GM19238 (cell line): ENCODE data around the gene KNOP1.

Experiments
- DNase-seq: peaks from one replicate; pipeline ENCODE4 v3.0.0; 2011; ENCODE audit warnings: low spot score; ENCODE audit not compliant: insufficient read length

Gene KNOP1, protein sequence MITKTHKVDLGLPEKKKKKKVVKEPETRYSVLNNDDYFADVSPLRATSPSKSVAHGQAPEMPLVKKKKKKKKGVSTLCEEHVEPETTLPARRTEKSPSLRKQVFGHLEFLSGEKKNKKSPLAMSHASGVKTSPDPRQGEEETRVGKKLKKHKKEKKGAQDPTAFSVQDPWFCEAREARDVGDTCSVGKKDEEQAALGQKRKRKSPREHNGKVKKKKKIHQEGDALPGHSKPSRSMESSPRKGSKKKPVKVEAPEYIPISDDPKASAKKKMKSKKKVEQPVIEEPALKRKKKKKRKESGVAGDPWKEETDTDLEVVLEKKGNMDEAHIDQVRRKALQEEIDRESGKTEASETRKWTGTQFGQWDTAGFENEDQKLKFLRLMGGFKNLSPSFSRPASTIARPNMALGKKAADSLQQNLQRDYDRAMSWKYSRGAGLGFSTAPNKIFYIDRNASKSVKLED

DNA sequence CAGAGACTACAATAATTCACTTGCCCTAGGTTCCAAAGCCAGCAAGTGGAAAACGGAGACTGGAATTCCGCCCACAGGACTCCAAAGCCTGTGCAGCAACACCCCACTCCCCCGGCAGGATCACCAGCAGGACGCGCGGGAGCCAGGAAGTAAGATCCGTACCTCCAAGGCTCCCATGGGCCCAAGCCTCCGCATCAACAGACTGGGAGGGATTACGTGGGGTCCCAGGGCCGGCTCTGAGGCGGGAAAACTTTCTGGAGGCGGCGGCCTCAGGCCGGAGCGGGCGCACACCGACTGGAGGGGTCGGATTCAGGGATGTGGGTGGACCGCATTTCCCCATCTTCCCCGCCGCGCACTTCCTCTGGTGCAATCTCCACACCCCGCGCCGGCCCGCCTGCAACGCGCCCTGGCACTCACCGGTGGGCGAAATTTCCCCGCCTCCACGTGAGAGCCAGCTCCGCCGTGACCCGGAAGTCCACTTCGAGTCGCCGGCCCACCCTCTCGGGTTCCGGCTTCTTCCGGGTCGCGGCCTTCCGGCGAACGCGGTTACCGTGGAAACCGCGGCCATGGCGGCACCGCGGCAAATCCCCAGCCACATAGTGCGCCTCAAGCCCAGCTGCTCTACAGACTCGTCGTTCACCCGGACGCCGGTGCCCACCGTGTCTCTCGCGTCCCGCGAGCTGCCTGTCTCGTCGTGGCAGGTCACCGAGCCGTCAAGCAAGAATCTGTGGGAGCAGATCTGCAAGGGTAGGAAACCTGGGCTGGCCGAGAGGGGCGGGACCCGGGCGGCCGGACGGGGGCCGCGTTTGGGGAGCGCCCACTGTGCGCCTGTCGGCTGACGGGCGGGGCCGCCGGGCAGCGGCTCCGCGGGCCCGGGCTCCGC, at the start of gene KNOP1, which contains the start of gene IQCK:
KNOP1 (minus strand) TSS at position 487 of the 883 bp plus-strand sequence. CDS start 3,192 bp downstream, outside the sequence.
IQCK (plus strand) TSS at position 531 of the 883 bp plus-strand sequence; CDS start at position 567, 36 bp downstream.
- DNase-seq: peak; percentile 98

DNA sequence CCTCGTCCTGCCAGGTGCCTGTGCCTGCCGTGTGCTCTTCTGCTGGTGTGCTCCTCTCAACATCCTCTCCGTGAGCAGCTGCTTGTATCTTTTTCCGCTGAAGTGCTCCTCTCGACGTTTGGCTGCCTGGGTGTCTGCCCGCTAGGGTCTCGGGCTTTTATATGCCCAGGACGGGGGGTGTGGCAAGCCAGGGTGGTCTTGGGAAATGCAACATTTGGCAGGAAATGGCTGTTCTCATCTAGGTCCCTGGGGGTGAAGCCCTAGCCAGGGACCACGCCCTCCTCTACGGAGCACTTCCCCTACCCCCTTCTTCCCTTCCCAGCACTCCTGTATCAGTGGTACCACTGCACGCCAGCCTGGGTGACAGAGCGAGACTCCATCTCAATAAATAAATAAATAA, 49.5 kb upstream of the KNOP1 start:
- DNase-seq: no peak

DNA sequence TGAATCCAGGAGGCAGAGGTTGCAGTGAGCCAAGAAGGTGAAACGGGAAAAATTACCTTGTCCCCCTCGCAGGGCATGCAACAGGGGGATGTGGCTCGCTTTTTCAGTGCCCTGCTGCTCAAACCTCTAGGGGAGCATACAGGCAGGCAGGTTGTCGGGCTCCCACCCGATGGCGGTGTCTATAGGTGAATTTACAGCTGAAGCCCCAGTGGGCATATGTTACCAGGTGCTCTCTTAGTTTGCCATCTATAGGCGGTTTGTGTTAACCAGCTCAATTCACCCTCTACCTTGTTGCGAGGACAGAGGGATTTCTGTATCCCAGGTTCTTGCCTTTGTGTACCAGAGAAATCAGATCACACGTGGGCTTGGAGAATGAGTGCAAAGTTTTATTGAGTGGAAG, 49.0 kb upstream of the KNOP1 start:
- no peak for DNase-seq

DNA sequence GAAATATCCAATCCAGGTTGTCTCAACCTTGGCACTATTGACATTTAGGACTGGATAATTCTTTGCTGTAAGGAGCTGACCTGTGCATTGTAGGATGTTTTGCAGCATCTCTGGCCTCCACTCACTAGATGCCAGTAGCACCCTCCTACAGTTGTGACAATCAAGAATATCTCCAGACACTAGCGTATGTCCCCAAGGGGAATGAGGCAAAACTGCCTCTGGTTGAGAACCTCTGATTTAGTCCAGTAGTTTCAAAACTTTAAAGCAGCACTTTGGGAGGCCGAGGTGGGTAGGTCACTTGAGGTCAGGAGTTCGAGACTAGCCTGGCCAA, 48.5 kb upstream of the KNOP1 start:
- no peak for DNase-seq

DNA sequence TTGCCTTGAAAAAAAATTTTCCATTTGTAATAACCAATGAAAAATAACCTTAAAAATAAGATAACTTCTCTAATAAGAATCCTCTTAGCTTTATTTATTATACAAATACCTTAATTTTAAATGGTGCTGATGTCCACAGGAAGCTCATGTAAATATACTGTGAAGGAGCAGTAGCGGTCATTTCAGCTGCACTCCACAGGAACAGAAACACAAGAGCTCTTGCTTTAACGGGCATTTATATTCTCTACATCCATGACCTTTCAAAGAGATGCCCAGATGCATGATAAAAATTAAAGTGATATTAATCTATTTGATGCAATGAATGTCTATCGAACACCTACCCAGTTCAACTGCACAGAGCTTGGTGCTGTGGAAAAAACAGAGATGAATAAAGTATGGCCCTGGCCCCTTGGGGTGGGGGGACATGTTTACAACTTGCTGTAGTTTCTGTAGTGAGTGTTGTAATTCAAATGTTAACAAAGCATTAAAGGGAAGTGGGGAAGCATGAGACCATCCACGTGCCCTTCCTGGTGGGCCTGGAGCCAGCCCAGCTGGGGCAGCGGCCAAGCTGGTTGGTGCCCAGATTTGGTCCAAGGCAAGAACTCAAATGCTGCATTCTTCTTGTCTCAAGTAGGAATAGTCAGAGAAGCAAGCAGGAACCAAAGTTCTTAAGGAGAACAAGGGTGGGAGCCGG, 48.0 kb upstream of the KNOP1 start:
- no peak for DNase-seq

DNA sequence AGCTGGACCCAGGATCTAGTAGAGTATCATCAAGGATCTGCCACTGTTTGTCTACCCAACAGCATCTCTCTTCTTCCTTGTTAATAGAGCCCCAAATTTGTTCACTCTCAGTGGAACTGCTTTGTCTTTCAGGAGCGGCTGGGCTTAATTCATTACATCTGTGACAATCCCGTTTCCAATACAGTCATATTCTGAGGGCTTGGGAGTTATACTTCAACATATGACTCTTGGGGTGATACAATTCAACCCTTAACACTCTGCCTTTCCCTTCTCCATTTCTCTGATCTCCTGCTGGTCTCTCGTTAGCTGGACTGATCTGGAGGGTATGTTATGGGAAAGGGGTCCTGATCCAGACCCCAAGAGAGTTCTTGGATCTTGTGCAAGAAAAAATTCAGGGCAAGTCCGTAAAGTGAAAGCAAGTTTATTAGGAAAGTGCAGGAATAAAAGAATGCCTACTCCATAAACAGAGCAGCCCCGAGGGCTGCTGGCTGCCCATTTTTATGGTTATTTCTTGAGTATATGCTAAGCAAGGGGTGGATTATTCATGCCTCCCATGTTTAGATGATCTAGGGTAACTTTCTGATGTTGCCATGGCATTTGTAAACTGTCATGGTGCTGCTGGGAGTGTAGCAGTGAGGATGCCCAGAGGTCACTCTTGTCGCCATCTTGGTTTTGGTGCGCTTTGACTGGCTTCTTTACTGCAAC, 42.5 kb upstream of the KNOP1 start:
- no peak for DNase-seq

DNA sequence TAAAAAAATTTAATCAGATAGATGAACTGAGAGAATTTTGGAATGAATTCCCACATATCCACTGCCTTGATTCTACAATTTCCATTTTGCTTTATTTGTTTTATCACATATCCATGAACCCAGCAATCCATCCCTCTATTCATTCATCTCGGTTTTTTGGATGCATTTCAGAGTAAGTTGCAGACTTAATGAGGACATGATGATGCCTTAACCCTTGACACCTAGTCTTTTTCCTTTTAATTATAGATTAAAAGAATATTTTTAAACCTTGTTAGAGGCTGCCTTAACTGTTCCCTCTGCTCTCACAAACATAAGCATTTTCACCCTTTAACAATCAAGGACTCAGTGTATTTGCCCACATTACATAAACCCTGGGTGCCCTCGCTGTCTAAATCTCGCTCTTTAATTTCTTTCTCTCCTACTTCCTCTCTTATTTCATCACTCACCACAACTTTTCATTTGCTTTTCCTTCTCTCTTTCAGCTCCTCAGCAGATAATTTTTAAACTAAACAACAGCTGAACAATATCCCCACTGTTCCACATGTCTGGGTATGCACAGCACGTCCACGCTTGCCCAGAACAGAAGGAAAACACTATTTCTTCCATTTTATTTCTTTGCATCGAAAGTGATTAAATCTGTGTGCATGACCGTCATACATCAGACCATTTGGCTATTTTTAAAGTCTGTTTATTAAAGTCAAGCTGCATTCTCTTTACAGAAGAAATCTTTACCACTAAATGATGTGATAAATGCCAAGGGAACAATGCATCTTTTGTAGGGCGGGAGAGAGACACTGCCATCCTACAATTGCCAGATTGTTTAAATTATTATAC, 40.0 kb upstream of the KNOP1 start:
- DNase-seq: no peak

DNA sequence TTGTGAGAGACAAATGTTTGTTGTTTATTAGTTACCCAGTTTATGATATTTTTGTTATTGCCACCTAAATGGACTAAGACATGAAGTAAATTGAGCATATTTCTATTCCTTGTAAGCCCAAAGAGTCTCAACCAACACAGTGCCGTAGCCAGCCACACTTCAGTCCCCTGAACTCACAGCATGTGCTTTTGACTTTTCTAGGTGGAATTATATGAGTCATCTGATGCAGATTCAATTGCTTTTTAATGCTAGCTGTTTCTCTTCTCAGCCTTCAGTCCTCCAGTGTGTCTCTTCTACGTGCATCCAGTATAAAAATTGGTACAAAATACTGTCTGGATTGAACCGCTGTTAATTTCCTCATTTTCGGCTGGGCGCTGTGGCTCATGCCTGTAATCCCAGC, 39.0 kb upstream of the KNOP1 start:
- no peak for DNase-seq

DNA sequence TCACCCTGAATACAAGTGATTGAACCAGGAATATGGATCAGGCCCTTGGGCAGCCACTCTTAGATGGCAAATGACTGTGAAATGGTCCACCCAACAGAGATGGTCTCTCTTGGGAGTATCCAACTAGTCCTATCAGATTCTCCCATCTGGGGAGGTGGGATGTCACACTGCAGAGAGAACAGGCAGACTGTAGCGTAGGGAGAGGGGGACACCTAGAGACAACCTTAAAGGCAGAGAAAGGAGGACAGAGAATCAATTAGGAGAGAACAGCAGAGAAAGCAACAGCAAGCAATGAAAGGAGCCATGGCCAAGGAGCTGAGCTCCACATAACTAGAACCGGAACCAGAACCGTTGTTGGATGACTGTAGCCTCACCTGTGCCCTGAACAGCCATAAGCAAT, 37.2 kb upstream of the KNOP1 start:
- DNase-seq: no peak

DNA sequence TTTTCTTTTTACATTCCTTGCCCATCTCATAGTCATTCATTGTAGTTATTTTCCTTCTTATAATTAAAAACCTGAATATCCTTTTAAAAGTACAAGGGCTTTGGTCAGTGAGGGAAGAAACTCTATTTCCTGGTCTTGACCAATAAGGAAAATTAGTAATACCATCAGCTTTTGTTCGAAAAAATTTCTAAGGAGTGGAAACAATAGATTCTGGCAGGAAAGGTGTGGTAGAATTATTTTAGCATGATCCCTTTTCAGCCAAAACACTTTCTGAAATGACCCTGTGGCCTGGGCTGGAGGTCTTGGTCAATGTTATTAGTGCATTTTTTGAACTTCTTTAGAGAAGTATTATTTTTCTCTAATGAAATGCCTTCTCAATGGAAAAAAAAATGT, 36.6 kb upstream of the KNOP1 start:
- no peak for DNase-seq

DNA sequence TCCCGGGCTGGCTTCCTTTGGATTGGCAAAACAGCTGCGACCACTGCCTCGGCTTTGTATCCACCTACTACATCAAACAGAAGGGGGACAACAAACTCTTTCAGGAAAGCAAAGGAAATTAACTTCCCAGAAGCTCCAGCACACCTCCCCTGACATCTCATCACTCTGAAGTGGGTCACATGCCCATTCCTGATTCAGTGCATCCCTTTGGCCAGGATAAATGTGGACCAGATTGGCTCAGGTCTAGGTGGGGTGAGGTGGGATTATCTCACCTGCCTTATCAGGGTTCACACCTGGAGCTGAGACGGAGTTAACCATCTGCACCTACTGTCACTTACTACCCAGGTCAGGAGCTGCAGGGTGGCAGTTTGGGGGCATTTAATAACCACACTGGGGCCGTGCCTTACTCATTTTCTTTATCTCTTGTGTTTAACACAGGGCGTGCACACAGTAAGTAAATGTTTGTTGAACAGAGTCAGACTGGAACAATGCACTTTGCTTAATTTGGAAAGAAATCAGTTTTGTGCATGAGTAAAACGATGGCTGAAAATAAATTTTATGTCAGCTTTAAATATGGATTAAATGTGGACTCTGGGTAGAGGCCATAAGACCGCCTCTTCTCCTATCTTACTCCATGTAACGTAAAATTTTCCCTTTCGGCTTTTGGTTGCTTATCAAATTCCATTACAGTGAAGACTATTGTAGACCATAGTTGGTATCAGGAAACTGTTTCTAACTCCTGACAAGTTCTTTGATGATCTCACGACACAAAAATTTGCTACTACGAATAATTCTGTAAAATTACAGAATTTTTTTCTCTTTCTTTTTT, 36.0 kb upstream of the KNOP1 start:
- no peak for DNase-seq

DNA sequence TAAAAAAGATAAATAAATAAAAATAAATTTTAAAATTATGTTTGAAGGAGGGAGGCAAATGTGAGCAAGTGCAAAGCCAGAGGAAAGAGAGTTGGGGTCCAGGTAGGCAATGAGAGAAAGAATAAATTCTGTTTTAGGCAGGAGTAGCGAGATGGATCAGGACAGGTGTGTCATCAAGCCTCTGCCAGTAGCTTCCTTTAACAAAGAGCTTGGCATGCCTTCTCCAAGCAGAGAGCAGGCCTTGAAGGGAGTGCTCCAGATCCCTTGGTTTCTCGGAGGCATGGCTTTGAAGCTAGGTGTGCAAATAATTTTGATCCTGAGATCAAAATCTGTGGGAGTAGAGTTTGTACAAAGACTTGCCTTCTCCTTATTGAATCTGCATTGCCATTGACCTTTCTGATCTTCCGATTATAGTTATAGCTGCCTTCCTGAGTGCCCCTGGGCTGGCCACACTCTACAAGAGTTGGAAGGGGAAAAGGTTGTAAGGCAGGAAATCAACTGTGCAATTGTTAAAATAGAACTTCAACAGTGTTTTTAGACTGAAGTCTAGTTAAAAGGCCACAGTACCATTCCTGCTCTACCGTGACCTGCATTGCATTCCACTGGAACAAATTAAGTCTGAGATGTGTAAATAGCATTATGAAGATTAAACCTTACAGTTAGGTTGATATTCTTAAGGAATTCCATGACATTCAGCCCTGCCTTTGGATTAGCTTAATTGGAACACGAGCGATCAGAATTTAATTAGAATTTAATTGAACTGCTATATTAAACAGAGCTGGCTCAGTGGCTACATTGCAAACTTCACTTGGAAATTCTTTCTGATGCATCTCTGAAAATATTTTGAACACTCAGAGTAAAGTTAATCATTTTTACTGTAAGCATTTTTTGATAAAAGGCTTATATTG, 33.7 kb upstream of the KNOP1 start:
- no peak for DNase-seq

DNA sequence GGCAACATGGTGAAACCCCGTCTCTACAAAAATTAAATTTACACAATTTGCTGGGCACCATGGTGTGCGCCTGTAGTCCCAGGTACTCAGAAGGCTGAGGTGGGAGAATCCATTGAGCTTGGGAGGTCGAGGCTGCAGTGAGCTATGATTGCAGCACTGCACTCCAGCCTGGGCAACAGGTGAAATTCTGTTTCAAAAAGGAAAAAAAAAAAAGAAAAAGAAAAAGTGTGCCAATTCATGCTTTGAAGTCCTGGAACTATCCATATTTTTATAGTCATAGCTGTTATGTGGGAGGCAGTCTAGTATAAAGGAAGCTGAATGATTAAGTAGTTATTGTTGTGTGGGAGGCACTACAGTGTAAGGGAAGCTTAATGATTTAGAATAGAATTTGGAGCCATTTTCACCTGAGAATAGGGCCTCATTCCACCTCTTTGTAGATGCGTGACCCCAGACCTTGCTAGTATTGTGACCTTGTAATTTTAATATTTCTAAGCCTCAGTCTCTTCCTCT, 31.6 kb upstream of the KNOP1 start:
- no peak for DNase-seq

DNA sequence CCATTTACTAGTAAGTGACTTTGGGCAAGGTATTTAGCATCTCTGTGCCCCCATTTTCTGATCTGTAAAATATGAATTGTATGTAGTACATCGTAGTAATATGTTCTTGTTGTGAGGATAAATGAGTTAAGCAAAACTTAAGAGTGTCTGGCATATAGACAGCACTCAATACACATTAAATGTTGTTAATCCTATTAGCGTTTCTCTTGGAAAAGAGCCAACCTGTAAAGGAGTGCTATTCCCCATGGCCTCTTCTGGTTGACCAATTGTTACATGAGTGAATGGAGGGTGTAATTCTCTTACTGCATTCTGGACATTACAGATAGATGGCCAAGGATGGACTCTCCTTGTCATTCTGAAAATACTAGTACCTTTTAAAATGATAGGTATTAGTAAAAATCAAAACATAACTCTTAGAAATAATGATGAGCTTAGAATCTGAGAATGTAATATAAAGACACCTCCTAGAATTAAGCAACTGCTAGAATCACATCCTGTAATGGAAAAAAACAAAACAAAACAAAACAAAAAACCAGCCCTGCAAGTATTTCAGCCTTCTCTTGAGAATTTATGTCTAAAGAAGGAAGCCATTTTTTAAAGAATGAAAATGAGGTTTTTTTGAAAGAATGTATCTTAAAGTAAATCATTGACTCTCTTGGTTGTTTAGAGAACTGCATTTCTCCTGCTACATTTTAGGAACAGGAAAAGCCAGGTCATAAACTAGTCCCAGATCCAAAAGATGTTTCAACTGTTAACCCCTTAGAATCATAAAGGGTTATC, 30.6 kb upstream of the KNOP1 start:
- no peak for DNase-seq

DNA sequence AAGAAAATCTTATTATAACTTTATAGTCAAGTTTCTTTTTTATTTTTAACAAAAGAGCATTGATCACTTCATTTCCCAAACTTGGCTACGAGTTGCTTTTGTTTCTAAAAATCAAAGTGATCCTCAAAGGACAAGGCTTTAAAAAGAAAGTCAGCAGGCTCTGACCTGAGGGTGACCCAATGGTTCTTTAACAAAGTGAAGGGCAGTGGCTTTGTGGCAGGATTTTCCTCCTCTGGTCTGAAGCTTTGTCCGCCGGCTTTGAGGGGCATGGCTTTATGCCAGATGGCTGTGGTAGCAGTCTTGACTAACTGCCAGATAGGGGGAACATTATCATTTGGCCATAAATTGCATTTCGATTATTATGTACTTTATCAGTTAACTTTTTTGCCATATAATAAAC, 28.5 kb upstream of the KNOP1 start:
- no peak for DNase-seq

DNA sequence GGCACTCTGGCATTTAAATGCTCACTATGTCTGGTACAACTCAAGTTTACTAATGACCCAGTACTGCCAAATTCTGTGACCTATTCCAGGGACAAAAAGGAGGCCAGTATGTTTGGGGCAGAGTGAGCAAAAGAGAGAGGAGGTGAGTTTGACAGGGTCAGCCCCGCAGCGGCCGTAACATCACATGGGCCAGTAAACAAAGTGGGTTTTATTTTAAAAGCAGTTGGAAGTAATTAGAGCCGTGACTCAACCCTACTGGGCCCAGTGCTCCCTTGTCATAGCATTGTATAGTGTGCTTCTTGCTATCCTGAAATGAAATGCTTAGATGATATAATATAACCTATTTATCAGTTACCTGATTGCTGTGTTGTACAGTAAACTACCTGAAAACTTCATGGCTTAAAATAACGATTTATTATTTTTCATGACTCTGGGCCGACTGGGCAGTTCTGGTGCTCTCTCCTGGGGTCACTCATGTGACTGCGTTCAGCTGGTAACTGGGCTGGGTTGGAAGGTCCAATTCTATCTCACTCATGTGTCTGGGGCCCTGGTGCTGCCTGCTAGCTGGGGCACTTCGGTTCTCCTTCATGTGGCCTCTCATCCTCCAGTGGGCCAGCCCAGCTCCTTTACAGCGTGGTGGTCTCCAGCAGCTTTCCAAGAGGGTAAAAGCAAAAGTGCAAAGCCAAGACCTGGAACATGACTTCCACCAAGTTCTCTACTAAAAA, 27.4 kb upstream of the KNOP1 start:
- no peak for DNase-seq

DNA sequence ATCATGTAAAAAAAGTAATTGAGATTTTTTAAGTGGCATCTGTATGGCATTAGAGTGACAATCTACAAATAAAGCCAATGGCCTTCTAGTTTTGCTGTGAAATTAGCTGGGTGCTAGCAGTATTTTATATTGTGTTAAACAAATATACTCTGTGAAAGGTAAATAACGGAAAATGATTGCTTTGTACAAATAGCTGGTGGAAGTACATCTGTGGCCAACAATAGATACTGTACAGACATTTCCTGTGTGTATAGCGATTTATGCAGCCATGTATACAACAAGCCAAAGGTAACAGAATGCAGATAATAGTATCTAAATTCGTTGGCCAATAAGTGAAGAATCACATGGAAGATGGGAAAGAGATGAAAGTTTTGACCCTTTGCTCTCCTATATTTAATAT, 26.6 kb upstream of the KNOP1 start:
- DNase-seq: no peak
